ENCODE data around the gene USP7. TPM values are rescaled to one million over a fixed set of nuclear protein-coding genes. Genes with fewer than 3 reads are reported as not detected.

Gene USP7
- polyA plus RNA-seq, 1 donor = 110 TPM

DNA sequence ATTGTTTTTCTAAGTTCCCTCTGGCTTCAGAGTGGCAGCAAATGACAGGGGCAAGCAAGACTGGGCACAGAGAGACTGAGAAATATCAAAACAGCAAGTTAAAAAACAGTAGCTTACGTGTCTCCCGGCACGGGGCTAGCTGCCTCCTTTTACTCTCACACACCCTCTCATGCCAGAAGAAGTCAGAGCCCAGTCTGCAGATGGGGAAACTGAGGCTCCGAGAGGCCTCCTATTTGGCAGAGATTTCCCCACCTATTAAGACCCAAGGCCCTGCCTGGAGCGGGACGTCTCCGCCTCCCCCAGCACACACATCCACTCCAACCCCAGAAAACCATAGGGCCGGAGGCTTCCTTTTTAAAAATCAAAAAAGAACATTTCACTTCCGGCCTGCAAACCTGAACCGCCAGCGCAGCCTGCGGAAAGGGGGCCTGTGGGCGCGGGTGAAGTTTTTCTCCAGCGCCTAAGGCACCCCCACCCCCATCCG, 95.7 kb downstream of the USP7 start:
- peak in 1 of 2 donors; percentile 62 for DNase-seq
- WGBS (ENCODE audit: insufficient coverage, low lambda C conversion rate) = no CpG with 5 or more reads among the region's 16 CpGs
- H3K27ac ChIP-seq (ENCODE audit: low read length) = peak overlapping the region; percentile 93
- H3K9me3 ChIP-seq (ENCODE audit: control insufficient read depth, low read depth, low read length) = peaks cover 3% of the 10 kb centered on the region
- H3K4me1 ChIP-seq (ENCODE audit: control insufficient read depth, insufficient read depth, low read length) = peaks cover 46% of the 10 kb centered on the region
- peaks cover 4% of the 10 kb centered on the region for H3K36me3 ChIP-seq (ENCODE audit: control insufficient read depth, insufficient read depth, low read length)
- H3K4me3 ChIP-seq (ENCODE audit: low read length) = peak overlapping the region; percentile 93
- no peaks in the 10 kb centered on the region for H3K27me3 ChIP-seq (ENCODE audit: control insufficient read depth, insufficient read depth, low read length)

- H3K4me1 ChIP-seq (ENCODE audit: control insufficient read depth, insufficient read depth, low read length) = peaks cover 52% of the 10 kb centered on the region
- no CpG with 5 or more reads among the region's 35 CpGs for WGBS (ENCODE audit: insufficient coverage, low lambda C conversion rate)
- peaks cover 6% of the 10 kb centered on the region for H3K36me3 ChIP-seq (ENCODE audit: control insufficient read depth, insufficient read depth, low read length)
- peak in 1 of 2 donors; percentile 69 for DNase-seq
- H3K9me3 ChIP-seq (ENCODE audit: control insufficient read depth, low read depth, low read length) = peaks cover 3% of the 10 kb centered on the region
- peak overlapping the region; percentile 93 for H3K27ac ChIP-seq (ENCODE audit: low read length)
- H3K4me3 ChIP-seq (ENCODE audit: low read length) = peak overlapping the region; percentile 93
- H3K27me3 ChIP-seq (ENCODE audit: control insufficient read depth, insufficient read depth, low read length) = no peaks in the 10 kb centered on the region
Observed at GRCh38 chr16:8867216-8867931, 96.3 kb downstream of the USP7 start.

GRCh38 chr16:8866884-8867215, 96.9 kb downstream of the USP7 start:
- H3K9me3 ChIP-seq (ENCODE audit: control insufficient read depth, low read depth, low read length) = peaks cover 3% of the 10 kb centered on the region
- WGBS (ENCODE audit: insufficient coverage, low lambda C conversion rate) = no CpG with 5 or more reads among the region's 16 CpGs
- H3K27me3 ChIP-seq (ENCODE audit: control insufficient read depth, insufficient read depth, low read length) = no peaks in the 10 kb centered on the region
- peak overlapping the region; percentile 93 for H3K4me3 ChIP-seq (ENCODE audit: low read length)
- peaks cover 6% of the 10 kb centered on the region for H3K36me3 ChIP-seq (ENCODE audit: control insufficient read depth, insufficient read depth, low read length)
- no peak for DNase-seq
- H3K27ac ChIP-seq (ENCODE audit: low read length) = peak overlapping the region; percentile 93
- peaks cover 57% of the 10 kb centered on the region for H3K4me1 ChIP-seq (ENCODE audit: control insufficient read depth, insufficient read depth, low read length)

GRCh38 chr16:8866118-8866883, 97.4 kb downstream of the USP7 start:
- Histone ChIP-seq H3K36me3 (ENCODE audit: control insufficient read depth, insufficient read depth, low read length) (peaks cover 6% of the 10 kb centered on the region), H3K27me3 (ENCODE audit: control insufficient read depth, insufficient read depth, low read length) (no peaks in the 10 kb centered on the region), H3K27ac (ENCODE audit: low read length) (peak overlapping the region; percentile 93), H3K9me3 (ENCODE audit: control insufficient read depth, low read depth, low read length) (peaks cover 3% of the 10 kb centered on the region), H3K4me1 (ENCODE audit: control insufficient read depth, insufficient read depth, low read length) (peaks cover 63% of the 10 kb centered on the region), H3K4me3 (ENCODE audit: low read length) (peak overlapping the region; percentile 93)
- peak; percentile 70 to 81 for DNase-seq
- no CpG with 5 or more reads among the region's 30 CpGs for WGBS (ENCODE audit: insufficient coverage, low lambda C conversion rate)

GRCh38 chr16:8865145-8865882, 98.4 kb downstream of the USP7 start:
- Histone ChIP-seq H3K9me3 (ENCODE audit: control insufficient read depth, low read depth, low read length) (peaks cover 3% of the 10 kb centered on the region), H3K4me1 (ENCODE audit: control insufficient read depth, insufficient read depth, low read length) (peaks cover 66% of the 10 kb centered on the region), H3K4me3 (ENCODE audit: low read length) (no peak overlapping the region), H3K27ac (ENCODE audit: low read length) (no peak overlapping the region), H3K36me3 (ENCODE audit: control insufficient read depth, insufficient read depth, low read length) (peaks cover 7% of the 10 kb centered on the region), H3K27me3 (ENCODE audit: control insufficient read depth, insufficient read depth, low read length) (no peaks in the 10 kb centered on the region)
- no CpG with 5 or more reads among the region's 14 CpGs for WGBS (ENCODE audit: insufficient coverage, low lambda C conversion rate)
- DNase-seq = no peak

DNA sequence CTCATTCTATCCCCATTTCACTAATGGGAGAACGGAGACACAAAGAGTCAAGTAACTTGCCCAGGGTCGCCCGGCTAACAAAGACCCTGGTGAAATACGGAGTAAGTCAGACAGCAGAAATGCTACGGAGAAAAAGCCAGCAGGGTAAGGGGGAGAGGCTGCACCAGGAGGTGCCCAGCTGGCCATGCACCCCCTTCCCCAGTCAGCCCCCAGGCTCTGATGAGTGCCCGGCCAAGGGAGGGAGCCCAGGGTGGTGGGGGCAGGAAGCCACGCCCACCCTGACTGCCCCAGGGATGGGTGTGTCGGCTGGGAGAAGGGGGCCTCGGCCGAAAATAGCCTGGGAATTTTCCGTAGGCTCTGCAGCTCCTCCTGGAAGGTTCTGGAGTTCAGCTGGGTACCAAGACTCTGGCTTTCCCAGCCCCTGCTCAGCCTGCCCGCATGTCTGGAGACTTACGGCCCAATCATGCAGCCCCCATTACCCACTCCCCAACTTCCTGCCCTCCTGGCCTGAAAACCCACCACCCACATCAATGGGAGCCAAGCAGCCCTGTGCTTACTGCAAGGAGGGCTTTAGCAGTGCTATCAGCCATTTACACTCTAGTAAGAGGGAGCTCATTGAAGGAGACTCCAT, 99.1 kb downstream of the USP7 start:
- H3K27ac ChIP-seq (ENCODE audit: low read length) = peak overlapping the region; percentile 86
- DNase-seq = no peak
- H3K4me1 ChIP-seq (ENCODE audit: control insufficient read depth, insufficient read depth, low read length) = peaks cover 63% of the 10 kb centered on the region
- peaks cover 3% of the 10 kb centered on the region for H3K9me3 ChIP-seq (ENCODE audit: control insufficient read depth, low read depth, low read length)
- no CpG with 5 or more reads among the region's 13 CpGs for WGBS (ENCODE audit: insufficient coverage, low lambda C conversion rate)
- H3K27me3 ChIP-seq (ENCODE audit: control insufficient read depth, insufficient read depth, low read length) = no peaks in the 10 kb centered on the region
- peaks cover 11% of the 10 kb centered on the region for H3K36me3 ChIP-seq (ENCODE audit: control insufficient read depth, insufficient read depth, low read length)
- no peak overlapping the region for H3K4me3 ChIP-seq (ENCODE audit: low read length)

DNA sequence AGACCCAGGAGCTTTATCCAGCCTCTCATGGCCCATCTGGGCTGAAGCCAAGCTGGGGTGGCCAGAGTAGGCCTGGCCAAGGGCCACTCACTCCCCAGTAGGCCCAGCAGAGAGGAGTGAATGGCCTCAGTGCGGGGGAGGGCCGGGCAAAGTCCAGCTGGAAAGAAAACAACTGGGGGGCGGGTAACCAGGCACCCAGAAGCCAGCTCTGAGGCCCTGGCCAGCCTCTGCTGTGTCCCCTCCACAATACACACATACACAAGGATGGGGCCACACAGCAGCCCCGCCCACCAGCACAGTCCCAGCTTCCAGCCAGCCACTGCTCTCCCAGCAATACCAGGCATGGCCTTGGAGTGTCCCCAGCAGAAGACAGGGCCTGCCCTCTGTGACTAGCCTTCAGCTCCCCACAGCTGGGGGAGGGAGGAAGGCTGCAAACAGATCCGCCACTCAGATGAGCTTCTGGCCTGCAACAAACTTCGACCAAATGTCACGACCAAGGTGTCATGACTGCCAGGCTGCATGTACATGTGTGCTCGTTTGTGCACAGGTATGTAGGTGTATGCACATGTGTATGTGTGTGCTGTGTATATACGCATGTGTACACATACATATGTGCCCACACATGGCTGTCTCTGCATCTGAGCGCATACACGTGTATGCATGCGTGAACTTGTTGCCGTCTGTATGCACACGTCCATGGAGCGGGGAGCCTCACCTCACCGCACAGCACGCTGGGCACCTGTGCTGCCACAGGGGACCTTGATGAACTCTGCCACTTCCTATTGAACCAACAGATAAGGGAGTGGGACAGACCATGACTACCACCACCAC, 99.9 kb downstream of the USP7 start:
- H3K4me1 ChIP-seq (ENCODE audit: control insufficient read depth, insufficient read depth, low read length) = peaks cover 60% of the 10 kb centered on the region
- H3K36me3 ChIP-seq (ENCODE audit: control insufficient read depth, insufficient read depth, low read length) = peaks cover 18% of the 10 kb centered on the region
- H3K4me3 ChIP-seq (ENCODE audit: low read length) = no peak overlapping the region
- H3K27ac ChIP-seq (ENCODE audit: low read length) = peak overlapping the region; percentile 86
- H3K9me3 ChIP-seq (ENCODE audit: control insufficient read depth, low read depth, low read length) = peaks cover 3% of the 10 kb centered on the region
- peak; percentile 83 to 93 for DNase-seq
- no peaks in the 10 kb centered on the region for H3K27me3 ChIP-seq (ENCODE audit: control insufficient read depth, insufficient read depth, low read length)
- no CpG with 5 or more reads among the region's 17 CpGs for WGBS (ENCODE audit: insufficient coverage, low lambda C conversion rate)

DNA sequence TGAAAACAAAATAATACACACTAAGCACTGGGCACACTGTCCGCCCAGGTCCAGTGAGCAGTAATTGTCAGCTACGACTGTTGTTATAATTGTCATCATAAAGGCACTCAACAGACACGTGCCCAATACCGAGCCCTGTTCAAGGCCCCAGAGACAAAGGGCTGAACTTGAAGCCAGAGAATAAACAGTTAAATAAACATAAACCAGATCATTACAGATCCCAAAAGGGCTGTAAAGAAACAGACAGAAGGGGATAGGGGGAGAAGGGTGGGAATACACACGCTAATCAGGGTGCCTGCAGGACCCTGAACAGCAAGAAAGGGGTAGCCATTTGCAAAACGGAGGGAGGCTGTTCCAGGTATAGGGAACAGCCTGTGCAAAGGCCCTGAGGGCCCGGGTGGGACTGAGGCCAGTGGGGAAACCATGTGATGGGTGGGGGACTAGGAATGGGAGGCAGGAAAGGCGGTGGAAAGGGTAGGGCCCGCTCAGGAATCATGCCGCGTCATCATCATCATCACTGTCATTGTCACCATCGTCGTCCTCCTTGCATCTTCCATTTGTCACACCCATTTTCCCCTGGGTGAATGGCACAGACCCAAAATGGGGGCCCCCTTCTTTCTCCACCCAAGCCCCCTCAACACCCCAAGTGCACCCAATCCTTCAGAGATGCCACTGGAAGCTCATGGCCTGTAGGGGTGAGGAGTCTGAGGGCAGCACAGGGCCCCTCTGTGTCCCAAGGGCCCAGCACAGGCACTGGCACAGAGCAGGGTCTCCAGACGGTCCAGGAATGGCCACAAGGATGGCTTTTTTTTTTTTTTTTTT, 101.2 kb downstream of the USP7 start:
- Histone ChIP-seq H3K4me1 (ENCODE audit: control insufficient read depth, insufficient read depth, low read length) (peaks cover 60% of the 10 kb centered on the region), H3K4me3 (ENCODE audit: low read length) (no peak overlapping the region), H3K27ac (ENCODE audit: low read length) (peak overlapping the region; percentile 86), H3K9me3 (ENCODE audit: control insufficient read depth, low read depth, low read length) (no peaks in the 10 kb centered on the region), H3K27me3 (ENCODE audit: control insufficient read depth, insufficient read depth, low read length) (no peaks in the 10 kb centered on the region), H3K36me3 (ENCODE audit: control insufficient read depth, insufficient read depth, low read length) (peaks cover 28% of the 10 kb centered on the region)
- no peak for DNase-seq
- no CpG with 5 or more reads among the region's 14 CpGs for WGBS (ENCODE audit: insufficient coverage, low lambda C conversion rate)

All from large intestine (tissue), 3 donors.